ENCODE measurements around the gene ZNF609. TPM values are rescaled to one million over a fixed set of nuclear protein-coding genes. Genes with fewer than 3 reads are reported as not detected.
A peak's percentile ranks its signal among the peaks of the same experiment; 100 is the strongest.

ZNF609 gene
- total RNA-seq, 1 donor: 20.6 TPM

DNA sequence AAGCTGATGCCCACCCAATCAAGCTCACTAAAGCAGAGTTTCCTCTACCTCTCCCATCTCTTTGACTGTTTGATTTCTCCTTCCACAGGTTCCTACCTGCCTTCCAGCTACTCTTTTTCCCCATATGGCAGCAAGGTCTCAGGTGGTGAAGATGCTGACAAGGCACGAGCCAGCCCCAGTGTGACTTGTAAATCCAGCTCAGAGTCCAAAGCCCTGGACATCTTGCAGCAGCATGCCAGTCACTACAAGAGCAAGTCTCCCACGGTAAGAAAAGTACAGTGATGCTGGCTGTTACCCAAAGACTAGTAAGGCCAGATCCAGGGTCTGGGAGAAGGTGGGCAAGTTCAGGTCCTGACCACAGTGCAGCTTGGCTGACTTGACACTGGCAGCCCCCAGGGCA, 219.7 kb downstream of the ZNF609 start:
- Histone ChIP-seq H3K4me1 (ENCODE audit: insufficient read depth, low read length) (no peaks in the 10 kb centered on the region), H3K27ac (ENCODE audit: low read depth, low read length) (no peak overlapping the region), H2AFZ (ENCODE audit: low read length) (no peak overlapping the region), H3K9me3 (ENCODE audit: low read depth, low read length) (no peaks in the 10 kb centered on the region), H3K79me2 (ENCODE audit: insufficient read depth, low read length) (no peaks in the 10 kb centered on the region), H4K20me1 (ENCODE audit: insufficient read depth, low read length) (no peaks in the 10 kb centered on the region), H3K4me3 (ENCODE audit: insufficient read depth, low read length) (no peak overlapping the region), H3K4me2 (ENCODE audit: insufficient read depth, low read length) (no peak overlapping the region), H3K27me3 (ENCODE audit: insufficient read depth, low read length) (no peaks in the 10 kb centered on the region), H3K36me3 (ENCODE audit: insufficient read depth, low read length) (peaks cover 64% of the 10 kb centered on the region)
- no peak for DNase-seq (ENCODE audit: insufficient read length, low spot score, missing footprints)
- TF ChIP-seq, protein P1, sequence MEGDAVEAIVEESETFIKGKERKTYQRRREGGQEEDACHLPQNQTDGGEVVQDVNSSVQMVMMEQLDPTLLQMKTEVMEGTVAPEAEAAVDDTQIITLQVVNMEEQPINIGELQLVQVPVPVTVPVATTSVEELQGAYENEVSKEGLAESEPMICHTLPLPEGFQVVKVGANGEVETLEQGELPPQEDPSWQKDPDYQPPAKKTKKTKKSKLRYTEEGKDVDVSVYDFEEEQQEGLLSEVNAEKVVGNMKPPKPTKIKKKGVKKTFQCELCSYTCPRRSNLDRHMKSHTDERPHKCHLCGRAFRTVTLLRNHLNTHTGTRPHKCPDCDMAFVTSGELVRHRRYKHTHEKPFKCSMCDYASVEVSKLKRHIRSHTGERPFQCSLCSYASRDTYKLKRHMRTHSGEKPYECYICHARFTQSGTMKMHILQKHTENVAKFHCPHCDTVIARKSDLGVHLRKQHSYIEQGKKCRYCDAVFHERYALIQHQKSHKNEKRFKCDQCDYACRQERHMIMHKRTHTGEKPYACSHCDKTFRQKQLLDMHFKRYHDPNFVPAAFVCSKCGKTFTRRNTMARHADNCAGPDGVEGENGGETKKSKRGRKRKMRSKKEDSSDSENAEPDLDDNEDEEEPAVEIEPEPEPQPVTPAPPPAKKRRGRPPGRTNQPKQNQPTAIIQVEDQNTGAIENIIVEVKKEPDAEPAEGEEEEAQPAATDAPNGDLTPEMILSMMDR (IDR thresholded peaks at IDR 0.05; ENCODE audit: extremely low read depth, low read depth, low read length): no peak

DNA sequence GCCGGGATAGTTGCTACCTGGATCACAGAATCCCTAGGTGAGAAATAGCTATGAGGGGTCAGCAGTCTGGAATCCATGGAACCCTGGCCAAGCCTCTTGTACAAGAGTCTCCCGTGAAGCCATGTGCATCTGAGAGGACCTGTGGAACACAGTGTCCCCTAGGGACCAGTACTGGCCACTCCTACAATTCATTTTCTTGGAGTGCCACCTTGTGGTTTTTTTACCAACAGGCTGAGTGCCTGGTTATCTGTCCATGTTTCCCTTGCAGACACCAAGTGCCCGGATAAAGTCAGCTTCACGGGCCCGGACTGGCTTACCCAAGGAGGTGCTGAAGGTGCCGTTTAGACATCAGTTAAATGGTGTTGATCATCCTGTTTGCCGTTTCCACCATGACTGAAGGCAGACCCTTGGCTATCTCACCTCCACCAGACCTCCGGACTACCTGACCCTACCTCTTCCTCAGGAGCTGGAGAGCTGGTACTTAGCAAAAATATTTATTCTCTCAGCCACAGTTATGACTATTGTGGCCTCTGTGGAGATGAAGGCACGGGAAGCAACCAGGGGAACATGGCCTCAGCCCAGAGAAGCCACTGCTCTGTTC, 221.1 kb downstream of the ZNF609 start:
- H4K20me1 ChIP-seq (ENCODE audit: insufficient read depth, low read length): peaks cover 2% of the 10 kb centered on the region
- no peak overlapping the region for H3K4me3 ChIP-seq (ENCODE audit: insufficient read depth, low read length)
- no peak overlapping the region for H3K4me2 ChIP-seq (ENCODE audit: insufficient read depth, low read length)
- H3K4me1 ChIP-seq (ENCODE audit: insufficient read depth, low read length): no peaks in the 10 kb centered on the region
- no peak overlapping the region for H2AFZ ChIP-seq (ENCODE audit: low read length)
- TF ChIP-seq, protein P1 (IDR thresholded peaks at IDR 0.05; ENCODE audit: extremely low read depth, low read depth, low read length): peak; percentile 48
- H3K36me3 ChIP-seq (ENCODE audit: insufficient read depth, low read length): peaks cover 62% of the 10 kb centered on the region
- no peaks in the 10 kb centered on the region for H3K79me2 ChIP-seq (ENCODE audit: insufficient read depth, low read length)
- H3K9me3 ChIP-seq (ENCODE audit: low read depth, low read length): no peaks in the 10 kb centered on the region
- no peaks in the 10 kb centered on the region for H3K27me3 ChIP-seq (ENCODE audit: insufficient read depth, low read length)
- DNase-seq (ENCODE audit: insufficient read length, low spot score, missing footprints): peak; percentile 84
- no peak overlapping the region for H3K27ac ChIP-seq (ENCODE audit: low read depth, low read length)

DNA sequence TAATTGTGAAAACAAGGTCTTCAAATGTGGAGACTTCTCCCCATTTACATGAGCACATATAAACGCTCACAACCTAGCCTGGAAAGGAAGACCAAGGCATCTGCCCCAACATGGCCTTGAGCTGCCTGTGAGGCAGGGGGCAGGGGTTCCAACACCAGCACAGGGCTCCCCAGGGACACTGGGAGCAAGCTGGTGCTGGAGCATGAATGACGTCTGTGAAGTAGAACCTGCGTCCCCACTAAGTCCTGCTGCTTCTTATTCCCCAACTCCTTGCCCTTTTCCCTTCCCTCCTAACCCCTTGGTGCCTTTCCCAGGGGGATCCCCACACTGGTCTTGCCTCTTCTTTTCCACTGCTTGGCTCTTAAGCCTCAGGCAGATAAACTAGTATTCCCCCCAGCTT, 221.9 kb downstream of the ZNF609 start:
- no peak for DNase-seq (ENCODE audit: insufficient read length, low spot score, missing footprints)
- Histone ChIP-seq H3K27me3 (ENCODE audit: insufficient read depth, low read length) (no peaks in the 10 kb centered on the region), H3K4me3 (ENCODE audit: insufficient read depth, low read length) (no peak overlapping the region), H4K20me1 (ENCODE audit: insufficient read depth, low read length) (peaks cover 5% of the 10 kb centered on the region), H3K27ac (ENCODE audit: low read depth, low read length) (no peak overlapping the region), H3K4me1 (ENCODE audit: insufficient read depth, low read length) (no peaks in the 10 kb centered on the region), H2AFZ (ENCODE audit: low read length) (no peak overlapping the region), H3K79me2 (ENCODE audit: insufficient read depth, low read length) (no peaks in the 10 kb centered on the region), H3K9me3 (ENCODE audit: low read depth, low read length) (no peaks in the 10 kb centered on the region), H3K4me2 (ENCODE audit: insufficient read depth, low read length) (no peak overlapping the region), H3K36me3 (ENCODE audit: insufficient read depth, low read length) (peaks cover 70% of the 10 kb centered on the region)
- TF ChIP-seq, protein P1 (IDR thresholded peaks at IDR 0.05; ENCODE audit: extremely low read depth, low read depth, low read length): no peak

DNA sequence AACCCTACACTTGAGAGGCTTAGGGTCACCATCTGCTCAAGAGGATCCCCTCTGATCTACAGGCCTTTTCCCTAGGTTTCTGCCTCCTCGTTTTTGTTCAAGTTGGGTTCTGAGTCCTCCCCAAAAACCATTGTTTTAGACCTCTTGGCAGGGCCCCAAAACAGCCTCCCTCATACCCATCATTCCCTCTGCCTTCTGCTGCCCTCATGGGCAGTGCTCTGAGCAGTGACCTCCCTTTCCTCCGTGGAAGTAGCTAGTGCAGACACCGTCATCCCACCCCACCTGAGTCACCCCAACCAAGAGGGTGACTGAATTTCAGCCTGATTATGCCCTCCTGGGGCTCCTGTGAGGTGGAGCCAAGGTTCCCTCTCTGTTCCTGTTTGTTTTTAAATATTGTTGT, 223.0 kb downstream of the ZNF609 start:
- Histone ChIP-seq H3K79me2 (ENCODE audit: insufficient read depth, low read length) (no peaks in the 10 kb centered on the region), H3K4me2 (ENCODE audit: insufficient read depth, low read length) (no peak overlapping the region), H3K4me3 (ENCODE audit: insufficient read depth, low read length) (no peak overlapping the region), H3K4me1 (ENCODE audit: insufficient read depth, low read length) (no peaks in the 10 kb centered on the region), H2AFZ (ENCODE audit: low read length) (no peak overlapping the region), H3K27ac (ENCODE audit: low read depth, low read length) (no peak overlapping the region), H3K27me3 (ENCODE audit: insufficient read depth, low read length) (no peaks in the 10 kb centered on the region), H4K20me1 (ENCODE audit: insufficient read depth, low read length) (peaks cover 9% of the 10 kb centered on the region), H3K36me3 (ENCODE audit: insufficient read depth, low read length) (peaks cover 75% of the 10 kb centered on the region), H3K9me3 (ENCODE audit: low read depth, low read length) (no peaks in the 10 kb centered on the region)
- TF ChIP-seq, protein P1 (IDR thresholded peaks at IDR 0.05; ENCODE audit: extremely low read depth, low read depth, low read length): no peak
- no peak for DNase-seq (ENCODE audit: insufficient read length, low spot score, missing footprints)

Data from osteoblast (primary cell).